Keratinocyte (primary cell): Measurements from ENCODE around the gene TFF3.

ENCODE experiments used
- CTCF ChIP-seq, 3 experiments: IDR thresholded peaks in 1 of 3; conservative IDR thresholded peaks in 1 of 3; optimal IDR thresholded peaks in 1 of 3; 2 replicates in 2 of 3; 3 replicates in 1 of 3; pipeline versions ENCODE3 to v1.5.1; 2011; ENCODE audit warnings: low read length in 3 of 3, mild to moderate bottlenecking in 3 of 3, moderate library complexity in 2 of 3, control low read depth in 1 of 3, inconsistent platforms in 1 of 3; ENCODE audit not compliant: insufficient read depth in 2 of 3; ENCODE audit errors: extremely low read depth in 1 of 3
- EZH2 ChIP-seq: IDR thresholded peaks from one replicate; pipeline ENCODE4 v1.6.1; 2012; ENCODE audit warnings: inconsistent platforms, mild to moderate bottlenecking, low read length, moderate library complexity

GRCh38 chr21:42314616-42315295 is 453 bp downstream of the TFF3 start:
- TF ChIP-seq EZH2 (no peak), CTCF (optimal IDR thresholded peaks at IDR 0.05 in 1 of 3, IDR thresholded peaks at IDR 0.05 in 1 of 3, conservative IDR thresholded peaks at IDR 0.05 in 1 of 3; ENCODE audit: extremely low read depth in 1 of 3, insufficient read depth in 2 of 3, low read length in 3 of 3) (no peak)
